GM19043 (cell line): ENCODE data around the gene SLCO3A1.
A peak's percentile ranks its signal among the peaks of the same experiment; 100 is the strongest.
"Not testable (repeated sequence)": the region's sequence is repeated elsewhere in the genome, so short reads cannot be mapped to it uniquely, and the experiment has no call there.

ENCODE experiments used
- ATAC-seq: cut with Tn5 transposase; IDR thresholded peaks from one replicate; pipeline ENCODE4 v1.9.1; 2021; ENCODE audit warnings: low read depth; ENCODE audit not compliant: unreplicated experiment

SLCO3A1 gene

GRCh38 chr15:92059036-92059970, 205.8 kb downstream of the SLCO3A1 start:
- no peak for ATAC-seq

- ATAC-seq, result not testable (repeated sequence)
These were observed 206.4 kb downstream of the SLCO3A1 start for GRCh38 chr15:92059971-92060311.

- ATAC-seq, result no peak
These were observed 208.1 kb downstream of the SLCO3A1 start for GRCh38 chr15:92061511-92062195.

- ATAC-seq, result no peak
These were observed 209.0 kb downstream of the SLCO3A1 start for GRCh38 chr15:92062505-92062904.

GRCh38 chr15:92068121-92068520, 214.6 kb downstream of the SLCO3A1 start:
- peak; percentile 48 for ATAC-seq

GRCh38 chr15:92069308-92070250, 216.1 kb downstream of the SLCO3A1 start:
- ATAC-seq, result peak; percentile 45

- not testable (repeated sequence) for ATAC-seq
These were observed 216.7 kb downstream of the SLCO3A1 start for GRCh38 chr15:92070251-92070650.

GRCh38 chr15:92071045-92071634, 217.6 kb downstream of the SLCO3A1 start:
- ATAC-seq, result no peak

GRCh38 chr15:92073044-92073785, 219.7 kb downstream of the SLCO3A1 start:
- no peak for ATAC-seq

GRCh38 chr15:92074101-92074500, 220.6 kb downstream of the SLCO3A1 start:
- ATAC-seq, result no peak

GRCh38 chr15:92074646-92075045, 221.1 kb downstream of the SLCO3A1 start:
- no peak for ATAC-seq

GRCh38 chr15:92075764-92076163, 222.3 kb downstream of the SLCO3A1 start:
- no peak for ATAC-seq

GRCh38 chr15:92076541-92076940, 223.0 kb downstream of the SLCO3A1 start:
- ATAC-seq, result no peak

- peak; percentile 80 for ATAC-seq
These were observed 224.0 kb downstream of the SLCO3A1 start for GRCh38 chr15:92077353-92078085.

- ATAC-seq, result no peak
These were observed 224.8 kb downstream of the SLCO3A1 start for GRCh38 chr15:92078270-92078669.

GRCh38 chr15:92079047-92079446, 225.5 kb downstream of the SLCO3A1 start:
- ATAC-seq, result no peak

GRCh38 chr15:92079647-92080255, 226.2 kb downstream of the SLCO3A1 start:
- ATAC-seq, result no peak

GRCh38 chr15:92082006-92082843, 228.7 kb downstream of the SLCO3A1 start:
- no peak for ATAC-seq
